COLO668 (cell line): Measurements from ENCODE around the gene ITGA11.
A peak's percentile ranks its signal among the peaks of the same experiment; 100 is the strongest.

Experiments used
- DNase-seq: peaks from one replicate; lab custom pipeline; 2025; ENCODE audit not compliant: unreplicated experiment; lab: John Stamatoyannopoulos, UW

Gene ITGA11

GRCh38 chr15:68389936-68390817 is 41.8 kb downstream of the ITGA11 start:
- DNase-seq, result no peak

- DNase-seq, result no peak
These were observed 42.7 kb downstream of the ITGA11 start for GRCh38 chr15:68389041-68389930.

- no peak for DNase-seq
These were observed 44.4 kb downstream of the ITGA11 start for GRCh38 chr15:68387381-68388143.

GRCh38 chr15:68386587-68387288 is 45.2 kb downstream of the ITGA11 start:
- no peak for DNase-seq

- no peak for DNase-seq
These were observed 46.0 kb downstream of the ITGA11 start for GRCh38 chr15:68385671-68386586.

- no peak for DNase-seq
These were observed 46.8 kb downstream of the ITGA11 start for GRCh38 chr15:68385240-68385561.

- DNase-seq, result no peak
These were observed 47.3 kb downstream of the ITGA11 start for GRCh38 chr15:68384451-68385239.

- peak; percentile 26 for DNase-seq
These were observed 48.5 kb downstream of the ITGA11 start for GRCh38 chr15:68383161-68384074.

GRCh38 chr15:68382286-68383007 is 49.5 kb downstream of the ITGA11 start:
- DNase-seq, result no peak

GRCh38 chr15:68380456-68380855 is 51.5 kb downstream of the ITGA11 start:
- DNase-seq, result no peak

- DNase-seq, result no peak
These were observed 52.1 kb downstream of the ITGA11 start for GRCh38 chr15:68379759-68380290.

GRCh38 chr15:68379058-68379758 is 52.8 kb downstream of the ITGA11 start:
- DNase-seq, result no peak

GRCh38 chr15:68378595-68378994 is 53.4 kb downstream of the ITGA11 start:
- no peak for DNase-seq

- DNase-seq, result no peak
These were observed 54.2 kb downstream of the ITGA11 start for GRCh38 chr15:68377766-68378165.

- no peak for DNase-seq
These were observed 55.4 kb downstream of the ITGA11 start for GRCh38 chr15:68376447-68377060.

- no peak for DNase-seq
These were observed 56.2 kb downstream of the ITGA11 start for GRCh38 chr15:68375716-68376220.
